ENCODE measurements around the gene FUT2.

The FUT2 gene

GRCh38 chr19:48724796-48725753 lies 29.3 kb downstream of the FUT2 start:
- in situ Hi-C loops (cut with MboI; ENCODE audit: low sequenced_read_pairs), result no loop called here

GRCh38 chr19:48726556-48726955 lies 30.8 kb downstream of the FUT2 start:
- in situ Hi-C loops (cut with MboI; ENCODE audit: low sequenced_read_pairs), result no loop called here

DNA sequence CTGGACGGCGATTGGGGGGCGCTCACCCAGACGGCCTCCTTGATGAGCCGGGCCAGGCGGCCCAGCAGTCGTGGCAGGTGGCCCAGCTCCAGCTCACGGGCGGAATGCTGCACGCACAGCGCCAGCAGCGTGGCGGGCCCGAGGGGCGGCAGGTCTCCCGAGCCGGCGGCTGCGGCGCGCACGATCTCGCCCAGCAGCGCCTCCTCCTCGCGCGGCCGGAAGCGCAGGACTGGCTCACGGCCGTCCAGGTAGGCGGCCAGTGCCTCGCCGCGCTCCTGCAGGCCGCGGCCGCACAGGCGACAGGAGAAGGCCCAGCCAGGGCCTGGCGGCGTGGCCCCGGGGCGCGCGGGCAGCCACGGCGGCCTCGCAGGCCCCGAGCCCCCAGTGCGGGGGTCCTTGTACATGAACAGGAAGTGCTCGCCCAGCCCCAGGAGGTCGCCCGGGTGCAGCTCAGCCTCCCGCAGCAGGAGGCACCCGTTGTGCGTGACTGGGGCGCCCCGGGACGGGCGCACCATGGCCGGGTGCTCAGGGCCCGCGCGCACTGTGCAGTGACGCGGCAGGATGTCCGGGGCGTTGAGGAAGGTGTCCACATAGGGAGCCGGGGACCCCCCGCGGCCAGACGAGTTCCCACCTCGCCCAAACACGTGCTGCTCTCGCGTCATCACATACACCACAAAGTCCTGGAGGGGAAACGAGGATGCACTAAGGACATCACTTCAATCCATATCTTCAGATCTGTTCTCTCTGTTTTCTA lies 33.3 kb downstream of the FUT2 start:
- in situ Hi-C loops (cut with MboI; ENCODE audit: low sequenced_read_pairs), result no loop called here

DNA sequence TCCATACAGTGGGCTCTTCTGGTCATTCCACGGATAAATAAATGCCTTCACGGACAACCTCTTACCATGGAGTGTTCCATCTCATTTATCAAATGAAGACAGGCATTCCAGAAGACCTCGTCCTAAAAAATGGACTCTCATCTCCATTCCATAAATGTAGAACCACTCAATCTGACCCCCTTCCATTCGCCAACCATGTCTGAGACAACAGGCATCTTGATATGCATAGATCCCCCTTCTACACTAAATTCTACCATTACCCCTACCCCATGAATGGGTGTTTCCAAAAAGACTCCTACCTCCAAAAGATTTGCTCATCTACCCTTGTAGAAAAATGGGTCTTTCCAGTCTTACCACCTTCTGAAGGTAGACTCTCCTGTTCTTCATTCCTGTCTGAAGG lies 35.7 kb downstream of the FUT2 start:
- in situ Hi-C loops (cut with MboI; ENCODE audit: low sequenced_read_pairs), result no loop called here

GRCh38 chr19:48734625-48735024 lies 38.9 kb downstream of the FUT2 start:
- in situ Hi-C loops (cut with MboI; ENCODE audit: low sequenced_read_pairs), result no loop called here

DNA sequence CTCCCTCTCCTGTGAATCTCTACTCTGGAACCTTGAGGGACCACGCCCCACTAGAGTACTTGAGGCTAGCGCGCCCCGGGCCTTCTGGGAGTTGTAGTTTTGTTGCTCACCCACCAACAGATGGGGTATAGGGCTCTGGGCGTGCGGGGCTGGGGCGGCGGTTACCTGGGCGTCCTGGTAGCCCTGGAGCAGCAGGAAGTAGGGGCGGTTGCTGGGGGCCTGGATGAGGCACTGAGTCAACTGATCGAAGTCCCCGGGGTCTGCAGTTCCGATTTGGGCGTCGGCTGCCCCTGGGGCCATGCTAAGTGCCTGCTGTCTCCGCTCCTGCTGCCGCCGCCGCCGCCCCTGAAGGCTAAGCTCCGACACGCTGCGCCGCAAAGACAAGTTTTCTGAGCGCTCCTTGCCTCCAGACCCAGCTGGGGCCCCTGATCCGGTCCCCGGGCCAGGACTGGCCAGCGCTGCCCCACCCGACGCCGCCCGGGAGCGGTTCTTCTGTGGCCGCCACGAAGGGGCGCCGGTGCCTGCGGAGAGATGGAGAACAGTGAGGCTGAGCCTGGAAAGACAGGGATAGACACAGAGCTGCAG lies 39.4 kb downstream of the FUT2 start:
- in situ Hi-C loops (cut with MboI; ENCODE audit: low sequenced_read_pairs), result no loop called here

GRCh38 chr19:48737360-48737998 lies 41.7 kb downstream of the FUT2 start:
- in situ Hi-C loops (cut with MboI; ENCODE audit: low sequenced_read_pairs), result no loop called here

DNA sequence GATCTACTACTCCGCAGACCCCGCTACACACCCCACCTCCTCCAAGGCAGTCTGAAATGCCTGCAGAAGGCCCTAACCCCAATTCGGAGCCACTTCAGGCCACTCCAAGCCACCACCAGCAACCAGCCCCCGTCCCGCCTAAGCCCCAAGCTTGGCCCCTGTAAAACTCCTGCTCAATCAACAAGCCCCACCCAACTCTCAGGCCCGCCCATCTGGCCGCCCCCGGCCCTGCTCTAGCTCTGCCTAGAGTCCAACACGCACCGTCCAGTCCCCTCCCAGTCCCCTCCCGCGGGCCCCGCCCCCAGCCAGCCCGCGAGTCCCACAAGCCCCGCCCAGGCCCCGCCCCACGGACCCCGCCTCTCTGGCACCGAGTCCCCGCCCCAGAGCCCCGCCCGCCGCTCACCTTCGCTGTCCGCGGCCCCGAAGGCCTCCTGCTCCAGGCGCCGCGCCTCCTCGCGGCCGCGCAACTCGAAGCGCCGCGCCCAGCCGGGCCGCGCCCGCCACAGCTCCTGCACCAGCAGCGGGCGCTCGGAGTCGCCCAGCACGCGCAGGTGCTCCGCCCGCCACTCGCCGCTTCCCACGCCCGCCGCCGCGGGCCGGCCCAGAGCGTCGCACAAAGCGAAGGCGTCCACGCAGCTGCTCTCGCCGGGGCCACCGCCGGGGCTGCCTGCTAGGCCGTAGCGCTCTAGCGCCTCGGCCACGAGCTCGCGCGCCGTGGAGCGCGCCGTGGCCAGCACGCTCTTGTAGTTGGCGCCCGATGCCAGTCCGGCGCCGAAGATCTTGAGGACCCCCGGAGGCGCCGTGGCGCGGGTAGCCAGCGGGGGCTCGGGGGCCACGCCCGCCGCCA lies 43.0 kb downstream of the FUT2 start:
- in situ Hi-C loops (cut with MboI; ENCODE audit: low sequenced_read_pairs), result no loop called here

DNA sequence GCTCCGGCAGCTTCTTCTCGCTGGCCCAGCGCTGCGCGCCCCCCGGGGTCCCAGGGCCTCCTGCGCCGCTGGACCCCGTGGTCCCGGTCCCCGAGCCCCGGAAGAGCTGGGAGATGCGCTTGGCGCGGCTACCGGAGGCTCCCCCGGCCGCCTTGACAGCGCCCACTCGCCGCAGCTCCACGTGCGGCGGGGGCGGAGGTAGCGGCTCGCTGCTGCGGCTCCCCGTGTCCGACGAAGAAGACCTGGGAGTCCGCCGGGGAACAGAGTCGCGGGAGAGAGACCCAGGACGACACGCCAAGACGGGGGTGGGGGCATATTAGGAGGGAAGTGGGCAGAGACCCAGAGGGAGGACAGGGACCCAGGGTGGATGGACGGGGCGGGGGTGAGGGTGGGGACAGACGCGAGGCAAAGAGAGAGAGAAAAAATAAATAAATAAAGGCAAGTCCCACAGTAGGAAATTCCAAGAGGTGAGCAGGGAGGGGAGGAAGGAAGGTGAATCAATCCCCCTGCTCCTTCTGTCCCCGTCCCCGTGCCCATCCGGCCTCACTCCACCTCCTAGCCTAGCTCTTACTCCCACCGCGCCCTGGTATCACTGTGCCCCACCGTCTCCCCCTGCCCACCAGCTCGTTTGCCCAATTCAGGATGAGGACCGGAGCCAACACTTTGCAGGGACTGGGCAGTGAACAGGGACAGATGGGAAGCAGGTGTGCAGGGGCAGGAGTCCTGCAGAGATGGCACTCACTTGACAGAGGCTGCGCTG lies 43.8 kb downstream of the FUT2 start:
- in situ Hi-C loops (cut with MboI; ENCODE audit: low sequenced_read_pairs), result no loop called here

DNA sequence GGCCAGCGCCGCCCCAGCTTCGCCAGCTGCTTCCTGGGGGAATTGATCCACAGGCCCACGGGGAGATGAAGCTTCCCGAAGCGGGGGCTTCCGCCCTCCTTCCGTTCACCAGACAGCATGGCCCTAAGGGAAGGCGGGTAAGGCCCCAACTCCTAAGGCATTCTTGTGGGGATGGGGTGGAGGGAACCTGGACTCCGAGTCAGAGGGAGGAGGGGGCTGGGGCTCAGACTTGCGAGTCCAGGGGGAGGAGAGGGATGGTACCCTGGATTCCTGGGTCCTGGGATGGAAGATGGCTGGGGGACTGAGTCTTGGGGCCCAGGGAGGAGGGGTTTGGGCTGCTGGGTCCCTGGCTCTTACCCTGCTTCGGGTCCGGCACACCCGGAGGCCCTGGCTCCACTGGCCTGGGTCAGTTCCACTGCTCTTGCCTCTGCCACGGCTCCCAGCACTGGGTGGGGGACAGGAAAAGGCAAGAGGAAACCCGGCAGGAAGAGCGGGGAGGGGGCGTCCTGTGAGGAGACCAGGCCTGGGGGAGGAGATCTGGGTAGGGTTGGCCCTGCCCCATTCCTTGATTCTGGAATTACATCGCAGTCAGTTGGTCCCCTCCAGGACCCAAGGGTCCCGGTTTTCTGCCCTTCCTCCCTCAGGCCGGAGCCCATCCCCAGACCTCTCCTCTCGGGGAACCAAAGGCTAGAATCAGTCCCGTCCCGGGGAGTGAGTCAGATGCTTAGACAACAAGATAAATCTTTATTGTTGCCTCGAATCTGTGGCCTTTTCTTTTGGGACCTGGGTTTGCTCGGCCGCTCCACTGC lies 44.6 kb downstream of the FUT2 start, which contains the start of gene RASIP1:
Gene RASIP1 (minus strand): TSS at position 447 of the 809 bp plus-strand sequence. CDS start 328 bp downstream, at position 119.
- in situ Hi-C loops (cut with MboI; ENCODE audit: low sequenced_read_pairs), result no loop called here

GRCh38 chr19:48741129-48741999 lies 45.6 kb downstream of the FUT2 start:
- in situ Hi-C loops (cut with MboI; ENCODE audit: low sequenced_read_pairs), result no loop called here

DNA sequence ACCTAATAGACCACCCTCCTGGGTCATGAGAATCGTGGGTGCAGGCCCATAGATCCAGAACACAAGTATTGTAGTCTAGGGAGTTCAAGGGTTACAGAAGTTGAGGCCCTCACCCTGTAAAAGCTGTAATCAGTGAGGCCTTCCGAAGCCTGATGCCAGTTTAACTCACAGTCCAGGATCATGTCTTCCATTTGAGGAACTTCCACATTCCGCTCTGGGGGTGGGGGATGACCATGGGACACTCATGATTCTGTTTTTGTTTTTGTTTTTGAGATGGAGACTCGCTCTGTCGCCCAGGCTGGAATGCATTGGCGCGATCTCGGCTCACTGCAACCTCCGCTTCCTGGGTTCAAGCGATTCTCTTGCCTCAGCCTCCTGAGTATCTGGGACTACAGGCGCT lies 46.3 kb downstream of the FUT2 start:
- in situ Hi-C loops (cut with MboI; ENCODE audit: low sequenced_read_pairs), result no loop called here

DNA sequence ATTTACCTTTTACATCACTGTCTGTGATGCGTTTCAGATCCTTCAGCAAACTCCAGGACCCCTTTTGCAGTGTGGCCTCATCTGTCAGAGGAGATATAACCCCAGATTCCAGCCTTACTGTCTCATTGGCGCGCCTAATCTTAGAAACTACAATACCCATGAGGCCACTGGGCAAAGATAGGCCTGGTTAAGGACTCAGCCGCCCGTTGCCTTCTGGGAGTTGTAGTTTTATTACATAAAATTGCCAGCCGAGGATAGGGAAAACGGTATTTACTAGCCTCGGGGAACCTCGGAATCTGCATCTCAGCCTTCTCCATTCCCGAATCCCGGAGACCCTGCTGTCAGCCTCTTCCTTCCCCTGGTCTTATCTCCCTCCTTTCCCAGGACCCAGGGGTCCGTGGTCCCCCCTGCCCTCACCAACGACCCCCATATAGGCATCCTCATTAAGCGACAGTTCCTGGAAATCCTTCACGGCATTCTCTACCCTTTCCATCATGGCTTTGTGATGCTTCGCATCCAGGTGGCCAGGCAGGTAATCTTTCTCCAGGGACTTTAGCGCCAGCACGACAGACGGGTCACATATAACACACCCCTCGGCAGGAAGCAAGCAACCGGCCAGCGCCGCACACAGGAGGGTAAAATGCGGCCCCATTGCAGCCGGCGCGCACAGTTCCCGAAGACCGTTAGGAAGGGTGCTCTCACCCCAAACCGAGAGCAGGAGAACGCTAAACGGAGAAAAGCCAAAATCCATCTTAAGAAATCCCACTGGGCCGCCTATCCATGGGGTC lies 49.6 kb downstream of the FUT2 start:
- in situ Hi-C loops (cut with MboI; ENCODE audit: low sequenced_read_pairs), result no loop called here

GRCh38 chr19:48746110-48746509 lies 50.3 kb downstream of the FUT2 start:
- in situ Hi-C loops (cut with MboI; ENCODE audit: low sequenced_read_pairs), result no loop called here

GRCh38 chr19:48746738-48747575 lies 51.2 kb downstream of the FUT2 start, which contains the start of gene IZUMO1:
IZUMO1 (minus strand) TSS chr19:48746909; CDS start chr19:48745859, 1,050 bp downstream.
- in situ Hi-C loops (cut with MboI; ENCODE audit: low sequenced_read_pairs), result no loop called here

All from HL-60/S4 treated with retinoic acid at 250 ng/mL for 4 days and 3 days (cell line).